Endothelial cell of umbilical vein (primary cell): Measurements from ENCODE around the gene CALN1. TPM values are rescaled to one million over a fixed set of nuclear protein-coding genes. Genes with fewer than 3 reads are reported as not detected.

Source experiments
- BruUV-seq: library from RNA; stranded (reverse); fragments of 400-500 nt; replicated peaks from 2 replicates; lab custom pipeline; 2021; lab: Mats Ljungman, UMichigan
- CTCF ChIA-PET: fragments of 300-600, 350-600 bp; sonication (Branson Sonifier 250); formaldehyde crosslinking; loops from one replicate; lab custom pipeline; 2021; ENCODE audit warnings: antibody characterized with exemption, inconsistent platforms; lab: Charles Lee
- POLR2A ChIA-PET: fragments of 300-600, 350-600 bp; sonication (Branson Sonifier 250); formaldehyde crosslinking; loops from one replicate; lab custom pipeline; 2021; ENCODE audit warnings: antibody characterized with exemption, inconsistent platforms; lab: Charles Lee
- DNase-seq: peaks from one replicate; pipeline ENCODE4 v3.0.0-alpha.2; 2011; ENCODE audit warnings: low read depth, low spot score
- FAIRE-seq: peaks from 2 replicates; lab custom pipeline; 2011; peaks lifted over from hg19 to GRCh38; lab: Jason Lieb, UNC
- H2AFZ ChIP-seq: 2 replicates; pipeline ENCODE4 v1.6.0; 2012; ENCODE audit warnings: low read depth, low read length, control low read depth, inconsistent platforms
- H3K27ac ChIP-seq: 2 replicates; pipeline ENCODE4 v1.5.1; 2011; ENCODE audit warnings: low read depth, mild to moderate bottlenecking, control low read depth, low read length, moderate library complexity; ENCODE audit not compliant: insufficient read depth
- H3K27me3 ChIP-seq, 2 experiments: 2 replicates each; pipeline versions ENCODE4 v1.6.0 to v1.6.1; 2011; ENCODE audit warnings: low read length in 2 of 2, mixed read lengths in 1 of 2; ENCODE audit not compliant: control insufficient read depth in 2 of 2, insufficient read depth in 2 of 2
- H3K36me3 ChIP-seq, 2 experiments: 2 replicates in 1 of 2; 3 replicates in 1 of 2; pipeline ENCODE4 v1.5.1; 2011; ENCODE audit warnings: low read length in 2 of 2, mild to moderate bottlenecking in 1 of 2, moderate library complexity in 1 of 2; ENCODE audit not compliant: control insufficient read depth in 2 of 2, insufficient read depth in 2 of 2; ENCODE audit errors: extremely low read depth in 1 of 2
- H3K4me1 ChIP-seq: 3 replicates; pipeline ENCODE4 v1.5.1; 2011; ENCODE audit warnings: mild to moderate bottlenecking, low read length; ENCODE audit not compliant: control insufficient read depth, insufficient read depth; ENCODE audit errors: extremely low read depth
- H3K4me2 ChIP-seq: 2 replicates; pipeline ENCODE4 v1.6.1; 2011; ENCODE audit warnings: low read length, control low read depth, mixed read lengths; ENCODE audit not compliant: insufficient read depth
- H3K4me3 ChIP-seq, 3 experiments: fragments of 200-600 bp in 1 of 3; sonication (generic), shearing (Covaris generic) in 1 of 3; replicated peaks in 1 of 3; 2 replicates each; pipeline ENCODE4 v1.5.1; 2011 to 2016; ENCODE audit warnings: control low read depth in 3 of 3, low read length in 3 of 3, mild to moderate bottlenecking in 2 of 3, inconsistent platforms in 1 of 3, low read depth in 1 of 3, moderate library complexity in 1 of 3; ENCODE audit not compliant: insufficient read depth in 1 of 3
- H3K79me2 ChIP-seq: 2 replicates; pipeline ENCODE4 v1.6.0; 2012; ENCODE audit warnings: low read length, inconsistent platforms; ENCODE audit not compliant: control insufficient read depth, insufficient read depth
- H3K9ac ChIP-seq: replicated peaks from 2 replicates; pipeline ENCODE3; 2011; ENCODE audit warnings: low read length, control low read depth; ENCODE audit not compliant: insufficient read depth; ENCODE audit errors: extremely low read depth
- H3K9me1 ChIP-seq: replicated peaks from 3 replicates; pipeline ENCODE4 v1.6.0; 2011; ENCODE audit warnings: mild to moderate bottlenecking, low read length; ENCODE audit not compliant: control insufficient read depth, insufficient read depth; ENCODE audit errors: extremely low read depth
- H3K9me3 ChIP-seq: replicated peaks from 2 replicates; pipeline ENCODE4 v1.5.1; 2012; ENCODE audit warnings: low read length, inconsistent platforms; ENCODE audit not compliant: control insufficient read depth, insufficient read depth
- H4K20me1 ChIP-seq: replicated peaks from 2 replicates; pipeline ENCODE3; 2011; ENCODE audit warnings: mild to moderate bottlenecking, low read length; ENCODE audit not compliant: control insufficient read depth, insufficient read depth; ENCODE audit errors: extremely low read depth
- EZH2 ChIP-seq: IDR thresholded peaks from 2 replicates; pipeline ENCODE4 v1.6.1; 2012; ENCODE audit warnings: borderline replicate concordance, low read depth, mild to moderate bottlenecking, moderate library complexity, low read length, inconsistent platforms; ENCODE audit not compliant: severe bottlenecking
- FOS ChIP-seq: IDR thresholded peaks from 2 replicates; pipeline ENCODE4 v1.6.1; 2011; ENCODE audit warnings: mild to moderate bottlenecking, low read length, moderate library complexity, borderline replicate concordance; ENCODE audit not compliant: insufficient read depth
- GATA2 ChIP-seq: IDR thresholded peaks from 2 replicates; pipeline ENCODE4 v1.7.0; 2011; ENCODE audit warnings: low read depth, mild to moderate bottlenecking, moderate library complexity, mixed read lengths, low read length; ENCODE audit not compliant: insufficient read length, insufficient read depth
- JUN ChIP-seq: IDR thresholded peaks from 2 replicates; pipeline ENCODE4 v1.6.1; 2011; ENCODE audit warnings: borderline replicate concordance, low read depth; ENCODE audit not compliant: insufficient read length, insufficient read depth
- MYC ChIP-seq: IDR thresholded peaks from one replicate; pipeline ENCODE4 v1.6.1; 2011; ENCODE audit warnings: mild to moderate bottlenecking, low read depth, low read length
- POLR2A ChIP-seq: IDR thresholded peaks from 2 replicates; pipeline ENCODE4 v1.6.1; 2012; ENCODE audit warnings: low read depth, mild to moderate bottlenecking, control low read depth, low read length
- POLR2AphosphoS5 ChIP-seq: IDR thresholded peaks from 2 replicates; pipeline ENCODE4 v1.6.1; 2012; ENCODE audit warnings: low read depth, mild to moderate bottlenecking, control low read depth, low read length, moderate library complexity; ENCODE audit not compliant: insufficient read depth
- dilution Hi-C: fragments of 300-500 bp; cut with MboI; formaldehyde crosslinking; loops from one replicate; pipeline ENCODE4 v1.15.0; 2019; ENCODE audit warnings: low sequenced_read_pairs; ENCODE audit not compliant: extremely low pct_ligation_motif_present
- intact Hi-C: fragments of 100-400 bp; cut with micrococcal nuclease; formaldehyde crosslinking; loops from one replicate; pipeline ENCODE4 v1.10.0; 2022
- polyA plus RNA-seq, 4 experiments: library from polyadenylated mRNA; depleted of rRNA in 3 of 4; stranded (reverse) in 3 of 4; unstranded in 1 of 4; fragments of >200 nt; gene quantifications; 2 replicates each; pipeline versions ENCODE4 v1.2.1 to v1.2.3, GENCODE V29; 2011 to 2012; ENCODE audit warnings: missing spikeins in 1 of 4
- total RNA-seq: library from RNA; stranded (reverse); gene quantifications from 2 replicates; pipeline ENCODE4 v1.2.3, GENCODE V29; 2021
- TF ChIP-seq, protein P1 (sequence below), 2 donors: IDR thresholded peaks; 1 replicate in 1 of 2; 2 replicates in 1 of 2; pipeline ENCODE4 v1.5.1; 2011; ENCODE audit warnings: low read length in 2 of 2, mild to moderate bottlenecking in 2 of 2, moderate library complexity in 2 of 2, control low read depth in 1 of 2, inconsistent platforms in 1 of 2, low read depth in 1 of 2; ENCODE audit not compliant: insufficient read depth in 1 of 2; ENCODE audit errors: extremely low read depth in 1 of 2
- TF ChIP-seq, protein P2 (sequence below): IDR thresholded peaks from 2 replicates; pipeline ENCODE4 v1.6.1; 2011; ENCODE audit not compliant: insufficient read depth, insufficient read length

CALN1 gene
- total and polyA plus RNA-seq, 2 donors (not counting 3 experiments of a cell fraction or from before 2014, with no cell fraction given), result not detected

DNA sequence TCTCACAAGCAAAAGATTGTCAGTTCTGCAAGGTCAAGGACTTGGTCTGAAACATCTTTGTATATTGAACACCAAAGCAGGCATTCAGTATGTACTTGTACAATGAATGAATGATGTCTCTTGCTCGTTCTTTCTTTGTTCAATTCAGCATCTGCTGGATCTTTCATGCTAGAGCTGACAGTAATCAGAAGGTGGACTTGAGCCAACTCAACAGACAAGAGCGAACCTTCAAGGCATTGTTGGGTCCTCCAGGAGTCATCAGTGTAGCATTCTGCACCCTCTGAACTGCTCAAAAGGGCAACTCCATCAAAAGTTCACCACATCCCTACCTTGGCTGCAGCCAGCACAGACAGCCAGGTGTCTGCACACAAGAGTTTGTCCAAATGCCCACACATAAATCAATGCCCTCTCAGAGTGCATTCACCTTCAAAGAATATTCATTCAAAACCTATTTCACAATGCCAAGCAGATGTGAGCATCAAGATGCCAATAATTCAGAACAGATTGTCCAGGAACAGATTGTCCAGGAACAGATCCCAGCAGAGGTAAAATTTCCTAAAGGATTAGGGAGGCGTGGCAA lies 386.7 kb downstream of the CALN1 start:
- no peaks in the 10 kb centered on the region for H4K20me1 ChIP-seq
- no peak overlapping the region for H2AFZ ChIP-seq
- H3K27ac ChIP-seq, result no peak overlapping the region
- no TSS peak for BruUV-seq
- no peaks in the 10 kb centered on the region for H3K27me3 ChIP-seq
- no peaks in the 10 kb centered on the region for H3K4me1 ChIP-seq
- DNase-seq, result no peak
- ChIA-PET POLR2A (no interaction called here), CTCF (no interaction called here)
- no peaks in the 10 kb centered on the region for H3K36me3 ChIP-seq
- H3K9me3 ChIP-seq, result peaks cover 5% of the 10 kb centered on the region
- FAIRE-seq, result no peak
- no peak overlapping the region for H3K9ac ChIP-seq
- H3K4me3 ChIP-seq, result no peak overlapping the region
- dilution Hi-C loops (no loop called here), intact Hi-C loops (no loop called here)
- H3K79me2 ChIP-seq, result no peaks in the 10 kb centered on the region
- TF ChIP-seq POLR2AphosphoS5 (no peak), GATA2 (no peak), EZH2 (no peak), JUN (no peak), FOS (no peak), MYC (no peak), POLR2A (no peak)
- TF ChIP-seq, protein P1, sequence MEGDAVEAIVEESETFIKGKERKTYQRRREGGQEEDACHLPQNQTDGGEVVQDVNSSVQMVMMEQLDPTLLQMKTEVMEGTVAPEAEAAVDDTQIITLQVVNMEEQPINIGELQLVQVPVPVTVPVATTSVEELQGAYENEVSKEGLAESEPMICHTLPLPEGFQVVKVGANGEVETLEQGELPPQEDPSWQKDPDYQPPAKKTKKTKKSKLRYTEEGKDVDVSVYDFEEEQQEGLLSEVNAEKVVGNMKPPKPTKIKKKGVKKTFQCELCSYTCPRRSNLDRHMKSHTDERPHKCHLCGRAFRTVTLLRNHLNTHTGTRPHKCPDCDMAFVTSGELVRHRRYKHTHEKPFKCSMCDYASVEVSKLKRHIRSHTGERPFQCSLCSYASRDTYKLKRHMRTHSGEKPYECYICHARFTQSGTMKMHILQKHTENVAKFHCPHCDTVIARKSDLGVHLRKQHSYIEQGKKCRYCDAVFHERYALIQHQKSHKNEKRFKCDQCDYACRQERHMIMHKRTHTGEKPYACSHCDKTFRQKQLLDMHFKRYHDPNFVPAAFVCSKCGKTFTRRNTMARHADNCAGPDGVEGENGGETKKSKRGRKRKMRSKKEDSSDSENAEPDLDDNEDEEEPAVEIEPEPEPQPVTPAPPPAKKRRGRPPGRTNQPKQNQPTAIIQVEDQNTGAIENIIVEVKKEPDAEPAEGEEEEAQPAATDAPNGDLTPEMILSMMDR (IDR thresholded peaks at IDR 0.05; ENCODE audit: extremely low read depth in 1 of 2, insufficient read depth in 1 of 2, low read depth in 1 of 2, low read length in 2 of 2), result no peak
- TF ChIP-seq, protein P2, sequence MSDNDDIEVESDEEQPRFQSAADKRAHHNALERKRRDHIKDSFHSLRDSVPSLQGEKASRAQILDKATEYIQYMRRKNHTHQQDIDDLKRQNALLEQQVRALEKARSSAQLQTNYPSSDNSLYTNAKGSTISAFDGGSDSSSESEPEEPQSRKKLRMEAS, result no peak
- H3K9me1 ChIP-seq, result no peaks in the 10 kb centered on the region
- H3K4me2 ChIP-seq, result no peak overlapping the region
